ENCODE data around the gene IL1R2. TPM values are rescaled to one million over a fixed set of nuclear protein-coding genes. Genes with fewer than 3 reads are reported as not detected.

Gene IL1R2
- total and polyA plus RNA-seq, 2 of the 13 experiments (the other 11 are each of a cell fraction or from before 2014, with no cell fraction given), result 3.6 to 7.3 TPM

DNA sequence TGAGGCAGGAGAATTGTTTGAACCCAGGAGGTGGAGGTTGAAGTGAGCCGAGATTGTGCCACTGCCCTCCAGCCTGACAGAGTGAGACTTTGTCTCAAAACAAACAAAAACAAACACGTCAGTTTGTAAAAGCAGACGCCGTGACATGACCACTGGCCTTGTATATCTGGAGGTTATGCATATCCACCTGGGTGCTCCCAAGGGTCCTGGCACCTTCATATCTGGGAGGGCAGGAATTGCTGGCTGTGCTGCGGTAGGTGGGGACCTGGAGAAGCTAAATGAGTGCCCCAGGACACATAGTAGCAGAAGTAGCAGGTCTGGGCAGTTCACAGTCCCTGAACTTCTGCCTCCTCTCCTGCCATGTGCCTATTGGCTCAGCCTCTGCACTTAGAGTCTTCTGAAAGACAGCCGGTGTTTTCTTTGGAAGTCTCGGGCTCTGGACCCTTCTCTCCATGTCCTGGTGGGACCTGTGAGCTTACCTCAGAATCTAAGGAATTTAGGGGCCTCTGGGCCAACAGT is 30.9 kb upstream of the IL1R2 start (continued):
- TF ChIP-seq MBD4 (IDR thresholded peaks at IDR 0.05; ENCODE audit: borderline replicate concordance, low read length), result no peak
- TF ChIP-seq ZNF574 (CRISPR knock-in tag; IDR thresholded peaks at IDR 0.05), result no peak
- no peak for TF ChIP-seq PHB2 (IDR thresholded peaks at IDR 0.05; ENCODE audit: partially characterized antibody)
- TF ChIP-seq EED (CRISPR knock-in tag; IDR thresholded peaks at IDR 0.05), result peak; percentile 72; the same call in 1 of the 2 replicates
- no peak for TF ChIP-seq ZNF337 (CRISPR knock-in tag; IDR thresholded peaks at IDR 0.05; ENCODE audit: borderline replicate concordance, low read depth)
- peak; percentile 15; the same call in 1 of the 2 replicates for TF ChIP-seq ZNF136 (CRISPR knock-in tag; IDR thresholded peaks at IDR 0.05; ENCODE audit: low read depth)
- TF ChIP-seq HOXD1 (CRISPR knock-in tag; IDR thresholded peaks at IDR 0.05), result no peak
- TF ChIP-seq NCOR1 (IDR thresholded peaks at IDR 0.05; ENCODE audit: borderline replicate concordance, low read length), result no peak
- no peak for TF ChIP-seq ZNF296 (CRISPR knock-in tag; conservative IDR thresholded peaks at IDR 0.05)
- TF ChIP-seq HDAC1 (CRISPR knock-in tag; IDR thresholded peaks at IDR 0.05), result no peak
- no peak for TF ChIP-seq RXRB (CRISPR knock-in tag; IDR thresholded peaks at IDR 0.05; ENCODE audit: borderline replicate concordance)
- TF ChIP-seq ZNF484 (CRISPR knock-in tag; IDR thresholded peaks at IDR 0.05; ENCODE audit: borderline replicate concordance, low read depth), result no peak
- TF ChIP-seq TBX2 (CRISPR knock-in tag; IDR thresholded peaks at IDR 0.05; ENCODE audit: borderline replicate concordance), result peak; percentile 19; the same call in 1 of the 2 replicates
- TF ChIP-seq ZNF446 (CRISPR knock-in tag; IDR thresholded peaks at IDR 0.05), result no peak
- TF ChIP-seq GLMP (CRISPR knock-in tag; IDR thresholded peaks at IDR 0.05; ENCODE audit: borderline replicate concordance), result no peak
- TF ChIP-seq DZIP1 (CRISPR knock-in tag; IDR thresholded peaks at IDR 0.05), result peak; percentile 57
- peak; percentile 38; the same call in 1 of the 2 replicates for TF ChIP-seq RXRA (CRISPR knock-in tag; IDR thresholded peaks at IDR 0.05)
- no peak for TF ChIP-seq ZNF879 (CRISPR knock-in tag; IDR thresholded peaks at IDR 0.05)
- TF ChIP-seq, protein P1, sequence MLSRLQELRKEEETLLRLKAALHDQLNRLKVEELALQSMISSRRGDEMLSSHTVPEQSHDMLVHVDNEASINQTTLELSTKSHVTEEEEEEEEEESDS (CRISPR knock-in tag; IDR thresholded peaks at IDR 0.05; ENCODE audit: borderline replicate concordance), result no peak; the same call in 1 of the 2 replicates
- TF ChIP-seq JUND (CRISPR knock-in tag; IDR thresholded peaks at IDR 0.05), result no peak
- TF ChIP-seq, protein P2, sequence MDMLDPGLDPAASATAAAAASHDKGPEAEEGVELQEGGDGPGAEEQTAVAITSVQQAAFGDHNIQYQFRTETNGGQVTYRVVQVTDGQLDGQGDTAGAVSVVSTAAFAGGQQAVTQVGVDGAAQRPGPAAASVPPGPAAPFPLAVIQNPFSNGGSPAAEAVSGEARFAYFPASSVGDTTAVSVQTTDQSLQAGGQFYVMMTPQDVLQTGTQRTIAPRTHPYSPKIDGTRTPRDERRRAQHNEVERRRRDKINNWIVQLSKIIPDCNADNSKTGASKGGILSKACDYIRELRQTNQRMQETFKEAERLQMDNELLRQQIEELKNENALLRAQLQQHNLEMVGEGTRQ (IDR thresholded peaks at IDR 0.05; ENCODE audit: low read depth, low read length), result no peak
- TF ChIP-seq, protein P2 (CRISPR knock-in tag; IDR thresholded peaks at IDR 0.05; ENCODE audit: borderline replicate concordance), result peak; percentile 24; the same call in 1 of the 2 replicates
